GM21381 (cell line): ENCODE data around the gene YBX1.
"Not testable (repeated sequence)": the region's sequence is repeated elsewhere in the genome, so short reads cannot be mapped to it uniquely, and the experiment has no call there.

Source experiments
- ATAC-seq: cut with Tn5 transposase; IDR thresholded peaks from one replicate; pipeline ENCODE4 v1.9.1; 2021; ENCODE audit warnings: mild to moderate bottlenecking, moderate library complexity; ENCODE audit not compliant: unreplicated experiment

The YBX1 gene

DNA sequence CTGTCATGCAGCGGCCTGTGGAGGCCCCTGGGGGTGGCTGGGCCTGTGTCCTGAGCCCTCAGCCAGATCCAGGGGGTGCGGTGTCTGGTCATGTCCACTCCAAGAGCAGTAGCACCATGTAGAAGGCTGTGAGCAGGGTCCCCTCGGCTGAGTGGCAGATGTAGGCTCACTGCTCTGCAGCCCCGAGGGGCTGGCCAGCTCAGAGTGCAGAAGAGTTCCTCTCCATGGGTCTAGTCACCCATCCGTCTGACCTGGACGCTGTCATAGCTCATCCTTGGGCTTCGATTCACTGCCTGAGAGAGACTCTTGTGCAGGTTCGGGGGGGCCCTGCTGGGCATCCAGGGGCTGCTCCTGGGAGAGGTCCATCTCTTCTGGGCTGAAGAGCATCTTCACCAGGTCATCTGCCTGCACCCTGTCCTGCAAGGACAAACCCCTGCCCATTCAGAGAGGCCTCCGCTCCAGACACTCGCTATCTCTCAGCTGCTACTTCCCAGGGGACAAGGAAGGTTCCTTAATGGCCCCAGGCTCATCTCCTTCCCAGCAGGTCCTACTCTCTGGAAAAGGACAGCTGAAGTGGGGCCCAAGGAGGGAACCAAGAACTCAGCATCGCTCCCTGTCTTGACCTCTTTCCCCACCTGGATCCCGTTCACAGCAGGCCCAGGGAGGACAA, 64.4 kb downstream of the YBX1 start:
- no peak for ATAC-seq

GRCh38 chr1:42747125-42747524, 64.9 kb downstream of the YBX1 start:
- no peak for ATAC-seq

GRCh38 chr1:42748021-42748420, 65.8 kb downstream of the YBX1 start:
- ATAC-seq, result no peak

DNA sequence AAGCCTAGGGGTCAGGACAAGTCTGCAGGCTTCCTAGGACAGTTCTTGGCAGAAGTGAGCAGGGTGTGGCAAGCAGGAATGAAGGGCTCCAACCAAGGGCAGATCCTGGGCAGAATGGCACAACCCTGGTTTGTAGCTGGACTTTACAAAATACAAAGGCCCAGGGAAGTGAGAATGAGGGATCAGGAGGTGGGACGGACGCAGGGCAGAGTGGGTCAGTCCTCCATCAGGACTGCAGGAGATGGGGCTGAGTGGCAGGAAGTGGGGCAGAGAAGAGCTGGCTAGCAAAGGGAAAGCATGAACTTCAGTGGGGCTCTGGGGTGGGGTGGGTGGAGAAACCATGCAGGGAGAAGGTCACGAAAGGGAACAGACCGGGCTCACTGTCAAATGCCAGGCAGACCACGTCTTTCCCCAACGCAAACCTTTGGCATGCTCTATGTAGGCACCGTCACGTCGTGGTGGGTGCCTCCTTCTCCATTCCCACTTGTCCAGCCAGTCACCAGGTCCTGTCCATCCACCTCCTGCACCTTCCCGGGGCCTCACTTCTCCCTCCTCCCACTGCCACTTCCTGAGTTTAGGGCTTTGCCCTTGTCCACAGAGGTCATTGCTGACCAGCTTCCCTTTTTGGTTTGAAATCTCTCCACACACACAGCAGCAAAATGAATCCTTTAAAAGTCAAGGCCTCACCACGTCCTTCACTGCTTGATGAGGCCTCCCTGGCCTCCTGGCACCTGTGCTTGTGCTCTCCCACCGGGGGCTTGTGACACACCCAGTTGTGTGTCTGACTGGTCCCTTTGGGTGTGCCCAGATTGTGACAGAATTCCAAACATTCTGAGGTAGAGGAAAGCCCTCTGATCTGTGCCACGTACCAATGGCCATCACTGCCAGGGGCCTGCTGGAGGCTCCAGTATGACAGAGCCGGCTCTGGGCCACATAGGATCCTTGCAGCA, 66.5 kb downstream of the YBX1 start:
- ATAC-seq, result no peak

DNA sequence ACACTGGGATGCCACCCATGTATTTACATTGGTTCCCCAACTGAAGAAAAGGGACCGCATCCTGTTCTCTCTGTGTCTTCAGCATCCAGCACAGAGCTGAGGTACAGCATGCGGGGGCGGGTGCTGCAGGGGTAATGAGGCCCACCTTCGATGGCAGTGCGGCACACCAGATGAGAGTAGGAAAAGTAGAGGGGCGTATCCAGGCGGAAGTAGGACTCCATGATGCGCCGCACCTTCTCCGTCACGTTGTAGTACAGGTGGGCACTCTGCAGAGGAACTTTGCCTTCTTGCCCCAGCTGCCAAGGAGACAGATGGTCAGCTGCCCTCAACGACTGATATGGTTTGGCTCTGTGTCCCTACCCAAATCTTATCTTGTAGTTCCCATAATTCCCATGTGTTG, 67.8 kb downstream of the YBX1 start:
- no peak for ATAC-seq

GRCh38 chr1:42751511-42752070, 69.4 kb downstream of the YBX1 start:
- ATAC-seq, result not testable (repeated sequence)

GRCh38 chr1:42752284-42752683, 70.1 kb downstream of the YBX1 start:
- ATAC-seq, result no peak

DNA sequence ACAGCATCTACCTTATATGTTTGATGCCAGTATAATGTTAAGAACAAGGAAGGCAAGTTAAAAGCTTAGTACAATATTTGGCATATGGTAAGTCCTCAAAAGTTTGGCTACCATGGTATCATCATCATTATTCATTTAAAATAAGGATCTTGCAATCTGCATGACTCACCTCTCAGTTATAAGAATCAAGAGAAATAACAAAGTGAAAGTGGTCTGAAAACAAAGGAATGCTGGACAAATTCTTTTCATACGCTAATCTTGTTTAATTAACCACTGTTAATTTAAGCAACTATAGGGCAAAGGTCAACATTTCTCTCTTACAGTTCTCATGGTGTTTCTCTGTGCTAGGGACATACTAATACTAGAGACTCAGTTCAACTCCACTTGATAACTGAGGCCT, 70.9 kb downstream of the YBX1 start:
- no peak for ATAC-seq
